Measurements from ENCODE around the gene SYNDIG1.

The SYNDIG1 gene

GRCh38 chr20:24469116-24469893, at the start of gene SYNDIG1:
TSS of gene SYNDIG1 (plus strand) at chr20:24469629. CDS start at chr20:24543098, 73,469 bp downstream.
- no peak for DNase-seq

GRCh38 chr20:24419786-24420185, 49.6 kb upstream of the SYNDIG1 start:
- no peak for DNase-seq

- no peak for DNase-seq
Observed at GRCh38 chr20:24420567-24420966, 48.9 kb upstream of the SYNDIG1 start.

GRCh38 chr20:24421071-24421470, 48.4 kb upstream of the SYNDIG1 start:
- DNase-seq, result no peak

GRCh38 chr20:24422091-24422760, 47.2 kb upstream of the SYNDIG1 start:
- DNase-seq, result no peak

- no peak for DNase-seq
Observed at GRCh38 chr20:24423390-24424313, 45.8 kb upstream of the SYNDIG1 start.

GRCh38 chr20:24425523-24426135, 43.8 kb upstream of the SYNDIG1 start:
- no peak for DNase-seq

GRCh38 chr20:24431279-24432045, 38.0 kb upstream of the SYNDIG1 start:
- no peak for DNase-seq

GRCh38 chr20:24432046-24432442, 37.4 kb upstream of the SYNDIG1 start:
- no peak for DNase-seq

GRCh38 chr20:24436160-24436559, 33.3 kb upstream of the SYNDIG1 start:
- DNase-seq, result no peak

- DNase-seq, result no peak
Observed at GRCh38 chr20:24437196-24438082, 32.0 kb upstream of the SYNDIG1 start.

GRCh38 chr20:24438331-24438730, 31.1 kb upstream of the SYNDIG1 start:
- no peak for DNase-seq

GRCh38 chr20:24439737-24440387, 29.6 kb upstream of the SYNDIG1 start:
- no peak for DNase-seq

GRCh38 chr20:24441661-24442060, 27.8 kb upstream of the SYNDIG1 start:
- DNase-seq, result no peak

GRCh38 chr20:24442909-24443308, 26.5 kb upstream of the SYNDIG1 start:
- DNase-seq, result no peak

GRCh38 chr20:24443436-24443835, 26.0 kb upstream of the SYNDIG1 start:
- DNase-seq, result no peak

- no peak for DNase-seq
Observed at GRCh38 chr20:24444526-24445190, 24.8 kb upstream of the SYNDIG1 start.

- no peak for DNase-seq
Observed at GRCh38 chr20:24445510-24446170, 23.8 kb upstream of the SYNDIG1 start.

- no peak for DNase-seq
Observed at GRCh38 chr20:24446811-24447210, 22.6 kb upstream of the SYNDIG1 start.

All from NCI-H774 (cell line).